ENCODE results near the gene RRM1.
"Not testable (repeated sequence)": the region's sequence is repeated elsewhere in the genome, so short reads cannot be mapped to it uniquely, and the experiment has no call there.

Gene RRM1

GRCh38 chr11:4146070-4146771 is 51.6 kb downstream of the RRM1 start:
- no peak for DNase-seq

DNA sequence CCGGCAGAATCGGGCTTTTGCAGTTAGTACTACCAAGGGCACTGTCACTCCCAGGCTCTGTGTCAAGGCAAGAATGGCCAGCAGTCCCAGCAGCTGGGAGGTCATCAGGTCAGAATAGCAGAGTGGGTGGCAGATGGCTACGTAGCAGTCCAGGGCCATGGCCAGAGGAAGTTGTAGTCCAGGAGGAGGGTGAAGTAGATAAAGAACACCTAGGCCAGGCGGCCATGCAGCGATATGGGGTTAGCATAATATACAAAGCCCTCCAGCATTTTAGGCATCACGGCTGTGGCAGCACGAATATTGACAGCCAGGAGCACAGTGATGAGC is 52.1 kb downstream of the RRM1 start:
- DNase-seq = no peak

DNA sequence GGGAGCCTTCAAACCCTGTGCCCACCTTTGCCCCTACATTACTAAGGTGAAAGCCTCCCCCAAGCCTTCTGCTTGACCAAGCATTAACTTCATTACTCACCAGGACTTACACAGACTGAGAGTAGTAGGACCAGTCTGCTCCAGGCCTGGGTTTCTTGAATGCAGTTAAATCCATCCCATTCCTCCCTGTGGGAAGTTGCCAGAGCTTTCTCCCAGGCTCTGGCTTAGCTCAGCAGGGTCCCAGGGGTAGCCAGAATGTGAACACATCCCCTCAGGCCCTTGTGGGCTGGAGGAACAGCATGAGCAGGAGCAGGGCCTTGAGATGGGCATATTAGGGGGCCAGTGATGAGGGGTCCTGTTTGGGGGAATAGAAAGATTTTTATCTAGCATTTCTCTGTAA is 59.9 kb downstream of the RRM1 start:
- DNase-seq = no peak

- DNase-seq = no peak
Observed at GRCh38 chr11:4156571-4156970, 62.0 kb downstream of the RRM1 start.

- DNase-seq = not testable (repeated sequence)
Observed at GRCh38 chr11:4158818-4159217, 64.2 kb downstream of the RRM1 start.

- DNase-seq = no peak
Observed at GRCh38 chr11:4161305-4161704, 66.7 kb downstream of the RRM1 start.

- DNase-seq = no peak
Observed at GRCh38 chr11:4164884-4165590, 70.4 kb downstream of the RRM1 start.

DNA sequence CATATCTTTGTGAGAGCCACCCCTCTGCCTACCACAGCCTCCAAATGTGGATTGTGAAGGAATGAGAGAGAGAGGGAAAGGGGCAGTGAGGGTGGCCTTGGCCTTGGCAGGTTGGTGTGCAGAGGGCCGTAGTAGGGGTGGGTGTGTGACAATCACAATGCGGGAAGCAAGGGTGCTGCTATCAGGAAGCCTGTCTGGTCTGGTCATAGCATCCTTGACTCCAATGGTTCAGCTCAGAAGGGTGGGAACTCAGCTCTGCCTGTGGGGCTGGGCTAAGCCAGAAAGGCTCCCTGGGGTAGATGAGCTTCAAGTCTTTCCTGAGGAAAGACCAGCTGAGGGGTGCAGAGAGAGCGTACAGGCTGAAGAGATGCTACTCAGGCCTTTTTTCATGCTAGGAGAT is 72.7 kb downstream of the RRM1 start:
- DNase-seq = no peak

DNA sequence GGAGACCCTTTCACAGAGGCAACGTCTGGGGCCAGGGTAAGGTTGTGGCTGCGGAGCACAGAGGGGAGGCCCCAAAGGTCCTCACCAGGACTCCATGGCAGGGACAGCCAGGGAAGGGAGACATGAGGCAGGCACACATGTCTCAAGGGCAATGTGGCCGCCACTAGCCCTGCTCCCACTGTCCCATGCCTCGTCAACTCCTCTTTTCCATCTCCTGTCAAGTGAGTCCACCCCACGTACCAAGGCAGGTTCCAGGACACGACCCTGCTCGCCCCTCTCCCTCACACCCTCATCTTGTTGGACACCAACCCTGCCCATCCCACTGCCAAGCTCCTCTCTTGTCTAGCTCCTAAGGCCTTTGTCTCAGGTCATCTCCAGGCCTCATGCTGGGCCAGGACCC is 73.2 kb downstream of the RRM1 start:
- DNase-seq = no peak

DNA sequence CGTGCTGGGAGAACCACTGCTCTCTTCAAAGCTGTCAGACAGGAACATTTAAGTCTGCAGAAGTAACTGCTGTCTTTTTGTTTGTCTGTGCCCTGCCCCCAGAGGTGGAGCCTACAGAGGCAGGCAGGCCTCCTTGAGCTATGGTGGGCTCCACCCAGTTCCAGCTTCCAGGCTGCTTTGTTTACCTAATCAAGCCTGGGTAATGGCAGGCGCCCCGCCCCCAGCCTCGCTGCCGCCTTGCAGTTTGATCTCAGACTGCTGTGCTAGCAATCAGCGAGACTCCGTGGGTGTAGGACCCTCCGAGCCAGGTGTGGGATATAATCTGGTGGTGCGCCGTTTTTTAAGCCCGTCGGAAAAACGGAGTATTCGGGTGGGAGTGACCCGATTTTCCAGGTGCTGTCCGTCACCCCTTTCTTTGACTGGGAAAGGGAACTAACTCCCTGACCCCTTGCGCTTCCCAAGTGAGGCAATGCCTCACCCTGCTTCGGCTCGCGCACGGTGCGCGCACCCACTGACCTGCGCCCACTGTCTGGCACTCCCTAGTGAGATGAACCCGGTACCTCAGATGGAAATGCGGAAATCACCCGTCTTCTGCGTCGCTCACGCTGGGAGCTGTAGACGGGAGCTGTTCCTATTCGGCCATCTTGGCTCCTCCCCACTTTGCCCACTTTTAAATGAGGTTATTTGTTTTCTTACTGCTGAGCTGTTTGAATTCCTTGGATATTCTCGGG is 81.2 kb downstream of the RRM1 start:
- DNase-seq = not testable (repeated sequence)

DNA sequence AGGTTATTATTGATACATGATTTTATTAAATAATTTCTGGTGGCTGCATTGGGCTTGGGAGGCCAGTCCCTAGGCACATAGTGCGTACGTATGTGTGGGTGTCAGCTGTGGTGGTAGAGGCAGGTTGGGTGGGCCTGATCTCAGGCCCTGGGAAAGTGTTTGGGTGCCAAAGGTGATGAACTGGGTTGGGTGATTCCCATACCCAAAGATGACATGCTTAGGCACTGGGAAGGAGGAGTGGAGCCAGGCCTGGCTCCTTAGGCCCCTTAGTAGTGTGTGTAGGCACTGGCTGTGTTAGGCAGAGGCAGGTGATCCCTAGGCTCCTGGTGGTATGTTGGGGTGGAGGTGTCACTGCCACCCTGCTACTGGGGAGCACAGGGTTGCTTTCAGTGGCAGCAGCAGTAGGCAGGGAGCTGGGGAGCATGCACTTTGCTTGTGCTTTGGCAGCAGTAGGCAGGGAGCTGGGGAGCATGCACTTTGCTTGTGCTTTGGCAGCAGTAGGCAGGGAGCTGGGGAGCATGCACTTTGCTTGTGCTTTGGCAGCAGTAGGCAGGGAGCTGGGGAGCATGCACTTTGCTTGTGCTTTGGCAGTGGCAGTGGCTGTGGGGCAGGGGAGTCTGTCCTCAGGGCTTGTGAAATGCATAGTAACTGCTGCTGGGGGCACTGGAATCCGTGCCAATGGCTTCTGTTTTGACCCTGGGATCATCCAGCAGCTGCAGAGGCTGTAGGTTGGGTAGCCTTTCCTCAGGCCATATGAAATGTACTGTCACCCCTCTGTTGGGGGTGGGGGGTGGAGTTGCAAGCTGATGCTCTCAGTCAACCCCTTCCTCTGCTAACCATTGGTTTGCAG is 84.4 kb downstream of the RRM1 start:
- no peak for DNase-seq

- DNase-seq = no peak
Observed at GRCh38 chr11:4180441-4181183, 86.0 kb downstream of the RRM1 start.

GRCh38 chr11:4181782-4182721 is 87.5 kb downstream of the RRM1 start:
- DNase-seq = peak; percentile 38

DNA sequence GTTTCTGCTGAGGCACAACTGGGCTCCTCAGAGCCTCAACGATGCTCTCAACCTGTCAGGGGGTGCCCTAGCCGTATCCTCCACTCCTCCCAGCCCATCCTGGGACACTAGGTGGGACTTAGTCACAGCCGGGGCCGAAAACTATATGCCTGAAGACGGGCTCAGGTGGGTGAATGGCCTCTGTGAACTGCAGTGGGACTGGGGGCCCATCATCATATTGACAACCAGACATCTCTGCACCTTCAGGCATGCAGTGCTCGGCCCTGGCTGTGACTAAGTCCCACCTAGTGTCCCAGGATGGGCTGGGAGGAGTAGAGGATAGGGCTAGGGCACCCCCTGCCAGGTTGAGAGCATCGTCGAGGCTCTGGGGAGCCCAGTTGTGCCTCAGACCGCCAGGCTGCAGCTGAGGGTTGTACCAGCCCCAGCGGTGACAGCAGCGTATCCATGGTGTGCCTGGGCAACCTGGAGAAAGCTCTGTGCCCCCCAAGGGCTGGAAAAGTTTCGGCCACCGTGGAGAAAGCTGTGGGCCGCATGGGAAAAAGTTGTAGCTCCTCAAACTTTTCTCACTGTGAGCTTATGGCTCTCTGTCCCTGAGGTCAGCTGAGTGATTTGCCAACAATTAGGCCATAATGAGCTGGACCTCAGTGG is 88.9 kb downstream of the RRM1 start:
- no peak for DNase-seq

DNA sequence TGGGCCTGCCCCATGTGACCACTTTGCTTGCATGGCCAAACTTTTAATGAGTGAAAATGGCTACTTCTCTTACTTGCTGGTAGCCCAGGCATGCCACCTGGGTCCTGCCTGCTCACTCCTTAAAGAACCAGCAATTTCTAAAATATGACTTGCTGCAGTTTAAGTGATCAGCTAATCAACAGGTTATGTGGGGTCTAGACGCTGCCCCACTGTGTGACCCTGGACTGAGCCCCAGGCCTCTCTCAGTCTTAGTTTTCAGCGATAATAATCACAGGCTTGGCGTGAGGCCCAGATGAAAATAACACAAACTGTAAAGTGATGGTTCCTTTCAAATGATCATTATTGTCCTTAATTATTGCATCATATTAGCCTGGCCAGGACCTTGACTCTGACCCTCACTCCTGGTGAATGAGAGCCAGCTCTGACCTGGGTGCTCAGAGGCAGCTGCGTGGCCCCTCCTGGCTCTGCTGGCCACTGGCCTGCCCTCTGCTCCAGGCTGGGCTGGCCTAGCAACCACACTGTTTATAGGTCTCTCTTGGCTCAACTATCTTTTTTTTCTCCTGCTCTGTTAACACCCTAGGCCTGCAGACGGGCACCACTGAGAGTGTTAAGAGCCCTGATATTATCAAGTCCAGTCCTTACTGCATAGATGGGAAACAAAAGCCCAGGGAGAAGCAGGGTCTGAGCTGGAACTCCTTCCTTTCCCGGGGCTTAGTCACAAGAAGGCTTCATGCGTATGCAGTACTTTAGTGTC is 89.7 kb downstream of the RRM1 start:
- DNase-seq = no peak

GRCh38 chr11:4185561-4185960 is 91.0 kb downstream of the RRM1 start:
- DNase-seq = no peak

- DNase-seq = no peak
Observed at GRCh38 chr11:4186464-4187054, 92.0 kb downstream of the RRM1 start.

DNA sequence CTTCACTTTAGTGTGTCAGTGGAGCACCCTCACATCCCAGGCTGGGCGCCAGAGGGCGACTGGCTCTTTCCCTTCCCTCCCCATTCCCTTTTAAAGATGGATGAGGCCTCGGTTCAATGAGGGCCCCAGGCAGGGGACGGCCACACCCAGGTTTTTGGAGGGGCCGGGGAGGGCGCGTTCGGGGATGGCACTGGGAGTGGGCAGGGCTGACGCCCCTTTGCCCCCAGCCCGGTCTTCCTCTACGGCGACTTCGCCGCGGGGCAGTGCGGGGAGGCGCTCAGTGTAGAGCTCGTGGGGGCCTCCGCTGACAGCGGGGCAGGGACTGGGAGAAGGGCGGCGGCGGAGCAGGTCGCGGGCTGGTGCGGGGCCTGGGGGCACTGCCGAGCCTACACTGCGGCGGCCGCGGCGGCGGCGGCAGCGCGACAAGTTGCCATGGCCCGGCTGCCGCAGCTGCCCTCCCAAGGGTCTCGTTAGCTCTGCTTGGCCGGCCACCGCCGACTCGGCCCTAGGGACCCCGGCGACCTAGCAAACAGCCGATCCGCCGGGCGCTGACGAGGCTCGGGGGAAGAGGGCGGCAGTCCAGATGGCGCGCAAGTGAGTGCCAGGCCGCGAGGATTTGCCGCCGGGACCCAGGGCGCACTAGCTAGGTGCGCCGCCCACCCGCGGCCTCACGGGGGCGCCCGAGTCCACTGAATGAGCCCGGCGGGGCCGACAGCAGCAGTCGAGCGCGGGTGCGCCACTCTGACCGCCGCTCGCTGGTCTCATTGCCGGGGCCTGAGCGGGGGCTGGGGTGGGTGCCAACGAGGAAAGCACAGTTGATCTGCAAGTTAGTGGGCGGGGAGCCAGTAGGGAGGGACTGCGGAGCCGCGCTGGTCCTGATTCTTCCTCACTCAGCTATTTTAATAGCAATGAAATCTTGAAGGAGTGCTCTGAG is 92.7 kb downstream of the RRM1 start:
- peak; percentile 69 for DNase-seq

All from HCEC 1CT (cell line).